IMR-90 (cell line): ENCODE data around the gene SINHCAF. TPM values are rescaled to one million over a fixed set of nuclear protein-coding genes. Genes with fewer than 3 reads are reported as not detected.

Experiments used
- ATAC-seq: fragments of 200-7000 bp; cut with Tn5 transposase; 2 replicates; pipeline ENCODE4 v1.9.1; 2020; ENCODE audit warnings: low read depth, mild to moderate bottlenecking, moderate library complexity
- BruUV-seq: library from RNA; stranded (reverse); fragments of 400-500 nt; replicated peaks from 2 replicates; lab custom pipeline; 2021; lab: Mats Ljungman, UMichigan
- CTCF ChIA-PET: fragments of 300-600 bp; formaldehyde crosslinking; extraction: SDS; loops from one replicate; lab custom pipeline; 2021; ENCODE audit warnings: antibody characterized with exemption; lab: Yijun Ruan, JAX
- POLR2A ChIA-PET: fragments of 300-600 bp; sonication (Branson Sonifier 250); formaldehyde crosslinking; loops from one replicate; lab custom pipeline; 2022; ENCODE audit warnings: antibody characterized with exemption; ENCODE audit not compliant: unreplicated experiment; lab: Charles Lee
- DNase-seq: peaks from one replicate; pipeline ENCODE4 v3.0.0; 2013
- H2AFZ ChIP-seq: replicated peaks from 2 replicates; pipeline ENCODE3; 2013; ENCODE audit warnings: low read length, mild to moderate bottlenecking; ENCODE audit not compliant: poor library complexity
- H2AK5ac ChIP-seq: 2 replicates; pipeline ENCODE4 v1.6.1; 2013; ENCODE audit warnings: low read depth, low read length, inconsistent platforms
- H2AK9ac ChIP-seq: replicated peaks from 2 replicates; pipeline ENCODE3; 2013; ENCODE audit warnings: mild to moderate bottlenecking, low read depth, low read length, moderate library complexity; ENCODE audit not compliant: poor library complexity
- H2BK120ac ChIP-seq: 2 replicates; pipeline ENCODE4 v1.6.1; 2013; ENCODE audit warnings: low read depth, low read length, inconsistent platforms
- H2BK15ac ChIP-seq: 3 replicates; pipeline ENCODE4 v1.6.1; 2013; ENCODE audit warnings: low read depth, low read length, inconsistent platforms
- H2BK20ac ChIP-seq: 2 replicates; pipeline ENCODE4 v1.6.1; 2013; ENCODE audit warnings: low read depth, mild to moderate bottlenecking, inconsistent platforms, low read length, moderate library complexity
- H2BK5ac ChIP-seq: 2 replicates; pipeline ENCODE4 v1.6.1; 2013; ENCODE audit warnings: mild to moderate bottlenecking, low read depth, low read length, inconsistent platforms; ENCODE audit not compliant: poor library complexity, severe bottlenecking
- H3K14ac ChIP-seq: replicated peaks from 2 replicates; pipeline ENCODE4 v1.6.1; 2013; ENCODE audit warnings: low read depth, low read length, inconsistent platforms
- H3K18ac ChIP-seq: 2 replicates; pipeline ENCODE4 v1.6.1; 2013; ENCODE audit warnings: low read depth, low read length, control low read depth
- H3K23ac ChIP-seq: 2 replicates; pipeline ENCODE4 v1.6.1; 2013; ENCODE audit warnings: low read depth, low read length, inconsistent platforms
- H3K27ac ChIP-seq: 2 replicates; pipeline ENCODE4 v1.5.1; 2013; ENCODE audit warnings: mild to moderate bottlenecking, control low read depth, low read length; ENCODE audit not compliant: insufficient read depth
- H3K27me3 ChIP-seq: 2 replicates; pipeline ENCODE4 v1.6.1; 2013; ENCODE audit warnings: low read length; ENCODE audit not compliant: control insufficient read depth, insufficient read depth
- H3K36me3 ChIP-seq: 2 replicates; pipeline ENCODE4 v1.6.1; 2013; ENCODE audit warnings: low read length, mixed read lengths; ENCODE audit not compliant: control insufficient read depth, insufficient read depth
- H3K4ac ChIP-seq: 2 replicates; pipeline ENCODE4 v1.6.1; 2013; ENCODE audit warnings: low read depth, low read length, inconsistent platforms
- H3K4me1 ChIP-seq: 2 replicates; pipeline ENCODE4 v1.6.1; 2013; ENCODE audit warnings: low read length, mixed read lengths; ENCODE audit not compliant: control insufficient read depth, insufficient read depth
- H3K4me2 ChIP-seq: 2 replicates; pipeline ENCODE4 v1.6.1; 2013; ENCODE audit warnings: low read depth, mild to moderate bottlenecking, control low read depth, low read length, moderate library complexity
- H3K4me3 ChIP-seq: 2 replicates; pipeline ENCODE4 v1.5.1; 2013; ENCODE audit warnings: low read depth, mild to moderate bottlenecking, control low read depth, low read length, moderate library complexity; ENCODE audit not compliant: insufficient read depth
- H3K56ac ChIP-seq: 2 replicates; pipeline ENCODE4 v1.6.1; 2013; ENCODE audit warnings: low read length, inconsistent platforms; ENCODE audit not compliant: insufficient read depth; ENCODE audit errors: extremely low read depth
- H3K79me1 ChIP-seq, 2 experiments: 2 replicates each; pipeline ENCODE4 v1.6.1; 2013; ENCODE audit warnings: low read length in 2 of 2, inconsistent platforms in 1 of 2, low read depth in 1 of 2
- H3K9ac ChIP-seq: 2 replicates; pipeline ENCODE4 v1.6.1; 2013; ENCODE audit warnings: low read depth, low read length, control low read depth
- H3K9me1 ChIP-seq: 2 replicates; pipeline ENCODE4 v1.6.1; 2013; ENCODE audit warnings: low read length, inconsistent platforms; ENCODE audit not compliant: insufficient read depth
- H3K9me3 ChIP-seq: 2 replicates; pipeline ENCODE4 v1.6.1; 2013; ENCODE audit warnings: low read length; ENCODE audit not compliant: control insufficient read depth, insufficient read depth
- H4K20me1 ChIP-seq: 2 replicates; pipeline ENCODE4 v1.6.1; 2013; ENCODE audit warnings: low read length, inconsistent platforms; ENCODE audit not compliant: insufficient read depth
- H4K5ac ChIP-seq: 2 replicates; pipeline ENCODE4 v1.6.1; 2013; ENCODE audit warnings: mild to moderate bottlenecking, low read depth, low read length, control low read depth
- H4K8ac ChIP-seq, 2 experiments: 2 replicates each; pipeline ENCODE4 v1.6.1; 2013; ENCODE audit warnings: low read depth in 2 of 2, low read length in 2 of 2, control low read depth in 1 of 2, inconsistent platforms in 1 of 2
- H4K91ac ChIP-seq: 2 replicates; pipeline ENCODE4 v1.6.1; 2013; ENCODE audit warnings: low read depth, low read length, inconsistent platforms; ENCODE audit not compliant: insufficient read depth
- BHLHE40 ChIP-seq: fragments of 150-350 bp; IDR thresholded peaks from 2 replicates; pipeline ENCODE4 v1.6.1; 2016; ENCODE audit warnings: mild to moderate bottlenecking, low read depth, low read length
- CEBPB ChIP-seq: IDR thresholded peaks from 2 replicates; pipeline ENCODE4 v1.6.1; 2012; ENCODE audit warnings: low read depth, low read length, improper control_type of control experiment
- CHD1 ChIP-seq: IDR thresholded peaks from 2 replicates; pipeline ENCODE4 v1.6.1; 2012; ENCODE audit warnings: low read depth, low read length, improper control_type of control experiment
- ELK1 ChIP-seq: fragments of 150-350 bp; IDR thresholded peaks from 2 replicates; pipeline ENCODE4 v1.6.1; 2016; ENCODE audit warnings: low read depth, mild to moderate bottlenecking, low read length, moderate library complexity, borderline replicate concordance
- MAFK ChIP-seq: IDR thresholded peaks from 2 replicates; pipeline ENCODE4 v1.6.1; 2012; ENCODE audit warnings: low read depth, low read length, improper control_type of control experiment
- MXI1 ChIP-seq: IDR thresholded peaks from 2 replicates; pipeline ENCODE4 v1.6.1; 2012; ENCODE audit warnings: low read depth, mild to moderate bottlenecking, low read length, moderate library complexity, borderline replicate concordance
- POLR2A ChIP-seq: IDR thresholded peaks from 2 replicates; pipeline ENCODE4 v1.6.1; 2012; ENCODE audit warnings: mild to moderate bottlenecking, low read depth, low read length
- RAD21 ChIP-seq: IDR thresholded peaks from 2 replicates; pipeline ENCODE4 v1.6.1; 2012; ENCODE audit warnings: low read length, improper control_type of control experiment
- RCOR1 ChIP-seq: IDR thresholded peaks from 2 replicates; pipeline ENCODE4 v1.6.1; 2012; ENCODE audit warnings: mild to moderate bottlenecking, low read length, improper control_type of control experiment; ENCODE audit not compliant: insufficient replicate concordance
- SMC3 ChIP-seq: fragments of 150-350 bp; IDR thresholded peaks from 2 replicates; pipeline ENCODE4 v1.6.1; 2016; ENCODE audit warnings: low read depth, mild to moderate bottlenecking, antibody characterized with exemption, low read length, moderate library complexity
- USF2 ChIP-seq: fragments of 150-350 bp; IDR thresholded peaks from 2 replicates; pipeline ENCODE4 v1.6.1; 2017; ENCODE audit warnings: mild to moderate bottlenecking, antibody characterized with exemption, low read length, low read depth
- WGBS, 2 experiments: methylation state at CpG; one replicate each; pipeline versions ENCODE4 v1.1.5 to v1.1.7; 2013; ENCODE audit warnings: missing lambda C conversion rate in 2 of 2; ENCODE audit not compliant: insufficient read length in 1 of 2; ENCODE audit errors: extremely low coverage in 2 of 2; 5-methylcytosine and 5-hydroxymethylcytosine counted together
- dilution Hi-C: fragments of 300-500 bp; cut with HindIII; formaldehyde crosslinking; loops from one replicate; pipeline ENCODE4 v1.14.3; 2018; ENCODE audit warnings: low sequenced_read_pairs; ENCODE audit not compliant: unreplicated experiment
- in situ Hi-C: fragments of 300-500 bp; cut with MboI; formaldehyde crosslinking; loops from 3 replicates; pipeline ENCODE4 v1.14.3; 2019; ENCODE audit warnings: low sequenced_read_pairs, inconsistent platforms, mixed read lengths
- intact Hi-C: fragments of 100-400 bp; cut with micrococcal nuclease; formaldehyde crosslinking; loops from 2 replicates; pipeline ENCODE4 v1.10.0; 2022
- polyA plus RNA-seq, 3 experiments: library from polyadenylated mRNA; depleted of rRNA; stranded (reverse); fragments of >200 nt; gene quantifications; 2 replicates each; pipeline ENCODE4 v1.2.3, GENCODE V29; 2012; ENCODE audit warnings: low replicate concordance in 1 of 3
- total RNA-seq: library from RNA; depleted of rRNA; stranded (reverse); fragments of >200 nt; gene quantifications from 2 replicates; pipeline ENCODE4 v1.2.3, GENCODE V29; 2012
- TF ChIP-seq, protein P1 (sequence below): conservative IDR thresholded peaks from 2 replicates; pipeline ENCODE4 v1.5.1; 2012; ENCODE audit warnings: mild to moderate bottlenecking, low read depth, low read length, improper control_type of control experiment

The SINHCAF gene
- total and polyA plus RNA-seq, 2 of the 4 experiments (the other 2 are of a cell fraction): 21.6 to 30.8 TPM

GRCh38 chr12:31298515-31298910, 27.4 kb downstream of the SINHCAF start:
- DNase-seq: no peak
- no peaks in the 10 kb centered on the region for H3K9me3 ChIP-seq
- no TSS peak for BruUV-seq
- no peak overlapping the region for H2BK15ac ChIP-seq
- H4K8ac ChIP-seq: no peak overlapping the region
- H3K9me1 ChIP-seq: peaks cover 3% of the 10 kb centered on the region; the same call in 1 of the 2 replicates
- in situ Hi-C loops: no loop called here
- H2AFZ ChIP-seq: no peak overlapping the region
- H3K18ac ChIP-seq: no peak overlapping the region
- no peak overlapping the region for H3K4me3 ChIP-seq
- no peak overlapping the region for H2BK120ac ChIP-seq
- peaks cover 6% of the 10 kb centered on the region for H3K4me1 ChIP-seq
- no peak overlapping the region for H3K14ac ChIP-seq
- H4K91ac ChIP-seq: no peak overlapping the region
- no peak overlapping the region for H3K4me2 ChIP-seq
- ATAC-seq: no peak
- no CpG with 5 or more reads among the region's 2 CpGs for WGBS, 2 experiments
- H3K56ac ChIP-seq: no peak overlapping the region
- intact Hi-C loops: no loop called here
- no peak overlapping the region for H3K23ac ChIP-seq
- no peak overlapping the region for H4K5ac ChIP-seq
- peaks cover 13% of the 10 kb centered on the region for H3K36me3 ChIP-seq
- H4K20me1 ChIP-seq: peaks cover 3% of the 10 kb centered on the region; the same call in 1 of the 2 replicates
- no peak overlapping the region for H3K9ac ChIP-seq
- no peak overlapping the region for H2AK9ac ChIP-seq
- ChIA-PET CTCF (interaction anchor here (1.7 kb wide), 1 partner anchor 27 kb away, joined by 10 read pairs; no protein-coding TSS in a partner anchor), POLR2A (no interaction called here)
- TF ChIP-seq POLR2A (no peak), CEBPB (no peak), RCOR1 (no peak), CHD1 (no peak), BHLHE40 (no peak), RAD21 (no peak), MAFK (no peak), MXI1 (no peak), USF2 (no peak), SMC3 (no peak), ELK1 (no peak)
- TF ChIP-seq, protein P1, sequence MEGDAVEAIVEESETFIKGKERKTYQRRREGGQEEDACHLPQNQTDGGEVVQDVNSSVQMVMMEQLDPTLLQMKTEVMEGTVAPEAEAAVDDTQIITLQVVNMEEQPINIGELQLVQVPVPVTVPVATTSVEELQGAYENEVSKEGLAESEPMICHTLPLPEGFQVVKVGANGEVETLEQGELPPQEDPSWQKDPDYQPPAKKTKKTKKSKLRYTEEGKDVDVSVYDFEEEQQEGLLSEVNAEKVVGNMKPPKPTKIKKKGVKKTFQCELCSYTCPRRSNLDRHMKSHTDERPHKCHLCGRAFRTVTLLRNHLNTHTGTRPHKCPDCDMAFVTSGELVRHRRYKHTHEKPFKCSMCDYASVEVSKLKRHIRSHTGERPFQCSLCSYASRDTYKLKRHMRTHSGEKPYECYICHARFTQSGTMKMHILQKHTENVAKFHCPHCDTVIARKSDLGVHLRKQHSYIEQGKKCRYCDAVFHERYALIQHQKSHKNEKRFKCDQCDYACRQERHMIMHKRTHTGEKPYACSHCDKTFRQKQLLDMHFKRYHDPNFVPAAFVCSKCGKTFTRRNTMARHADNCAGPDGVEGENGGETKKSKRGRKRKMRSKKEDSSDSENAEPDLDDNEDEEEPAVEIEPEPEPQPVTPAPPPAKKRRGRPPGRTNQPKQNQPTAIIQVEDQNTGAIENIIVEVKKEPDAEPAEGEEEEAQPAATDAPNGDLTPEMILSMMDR: no peak
- no peaks in the 10 kb centered on the region for H3K27me3 ChIP-seq
- H3K4ac ChIP-seq: no peak overlapping the region
- H2BK5ac ChIP-seq: no peak overlapping the region
- dilution Hi-C loops: no loop called here
- no peak overlapping the region for H2BK20ac ChIP-seq
- peaks cover 34 to 51% of the 10 kb centered on the region in 2 experiments for H3K79me1 ChIP-seq
- H2AK5ac ChIP-seq: no peak overlapping the region
- H3K27ac ChIP-seq: no peak overlapping the region
